CD4-positive, alpha-beta T cell treated with Interferon gamma for 1 hour (primary cell): ENCODE data around the gene PICK1.

Experiments
- DNase-seq: peaks from one replicate; pipeline ENCODE4 v3.0.0-alpha.2; 2020

The PICK1 gene

GRCh38 chr22:38056969-38057891 lies at the start of gene PICK1:
Gene PICK1 (plus strand): TSS chr22:38057404. CDS start chr22:38057810, 406 bp downstream.
- peak; percentile 89 for DNase-seq

GRCh38 chr22:38009000-38009806 lies 48.0 kb upstream of the PICK1 start:
- DNase-seq: no peak

DNA sequence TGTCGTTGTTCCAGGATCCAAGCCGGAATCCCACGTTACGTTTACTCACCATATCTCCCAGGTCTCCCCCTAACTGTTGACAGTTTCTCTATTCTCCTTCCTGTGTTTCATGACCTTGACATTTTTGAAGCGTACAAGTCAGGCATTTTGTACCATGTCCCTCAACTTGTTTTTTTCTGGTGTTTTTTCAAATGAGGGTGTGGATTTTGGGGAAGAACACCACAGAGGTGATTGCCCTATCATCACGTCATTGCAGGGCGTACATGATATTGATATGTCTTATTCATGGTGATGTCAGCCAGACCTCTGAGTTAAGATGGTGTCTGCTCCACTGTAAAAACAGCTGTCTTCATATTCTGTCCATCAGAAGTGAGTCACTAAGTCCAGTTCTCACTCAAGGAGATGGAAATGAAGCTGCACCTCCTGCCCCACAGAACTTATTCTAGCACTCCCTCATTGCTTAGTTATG lies 44.6 kb upstream of the PICK1 start:
- DNase-seq: no peak

DNA sequence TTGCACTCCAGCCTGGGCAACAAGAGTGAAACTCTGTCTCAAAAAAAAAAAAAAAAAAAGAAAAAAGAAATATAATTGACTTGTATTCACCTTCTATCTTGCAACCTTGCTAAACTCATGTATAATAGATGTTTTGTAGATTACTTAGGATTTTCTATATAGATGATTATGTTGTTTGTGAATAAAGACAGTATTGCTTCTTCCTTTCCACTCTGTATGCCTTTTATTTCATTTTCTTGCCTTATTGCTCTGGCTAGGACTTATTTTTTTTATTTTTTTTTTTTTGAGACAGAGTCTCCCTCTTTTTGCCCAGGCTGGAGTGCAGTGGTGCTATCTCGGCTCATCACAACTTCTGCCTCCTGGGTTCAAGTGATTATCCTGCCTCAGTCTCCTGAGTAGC lies 43.1 kb upstream of the PICK1 start:
- no peak for DNase-seq

- no peak for DNase-seq
Measured at GRCh38 chr22:38016182-38017151, 40.7 kb upstream of the PICK1 start.

DNA sequence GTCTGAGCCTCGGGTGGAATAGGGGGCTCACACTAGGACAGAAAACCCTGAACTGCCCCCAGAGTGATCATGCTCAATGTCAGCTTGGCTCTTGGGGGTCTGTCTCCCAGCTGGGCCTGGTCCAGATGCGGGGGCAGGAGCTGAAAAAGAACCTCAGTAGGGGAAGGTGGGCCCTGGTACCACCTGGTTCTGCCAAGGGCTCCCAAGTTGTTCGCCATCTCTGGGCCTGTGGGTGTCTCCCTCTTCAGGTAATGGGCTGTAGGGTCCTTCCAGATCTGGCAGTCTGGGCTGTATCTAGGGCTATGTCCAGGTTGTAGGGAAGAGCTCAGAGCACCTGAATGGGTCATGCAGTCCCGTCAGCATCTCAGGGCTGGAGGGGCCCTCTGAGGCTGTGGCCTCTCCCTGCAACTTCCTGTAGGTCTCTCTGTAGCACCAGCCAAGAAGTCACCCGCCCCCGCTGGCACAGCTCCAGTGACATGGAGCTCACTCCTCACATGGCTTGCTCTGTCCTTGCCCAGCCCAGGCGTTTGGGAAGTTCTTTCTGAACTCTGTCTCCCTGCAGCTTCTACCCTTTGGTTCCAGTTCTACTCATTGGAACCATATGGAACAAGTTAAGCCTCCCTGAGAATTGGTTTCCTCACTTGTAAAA lies 39.8 kb upstream of the PICK1 start:
- no peak for DNase-seq

DNA sequence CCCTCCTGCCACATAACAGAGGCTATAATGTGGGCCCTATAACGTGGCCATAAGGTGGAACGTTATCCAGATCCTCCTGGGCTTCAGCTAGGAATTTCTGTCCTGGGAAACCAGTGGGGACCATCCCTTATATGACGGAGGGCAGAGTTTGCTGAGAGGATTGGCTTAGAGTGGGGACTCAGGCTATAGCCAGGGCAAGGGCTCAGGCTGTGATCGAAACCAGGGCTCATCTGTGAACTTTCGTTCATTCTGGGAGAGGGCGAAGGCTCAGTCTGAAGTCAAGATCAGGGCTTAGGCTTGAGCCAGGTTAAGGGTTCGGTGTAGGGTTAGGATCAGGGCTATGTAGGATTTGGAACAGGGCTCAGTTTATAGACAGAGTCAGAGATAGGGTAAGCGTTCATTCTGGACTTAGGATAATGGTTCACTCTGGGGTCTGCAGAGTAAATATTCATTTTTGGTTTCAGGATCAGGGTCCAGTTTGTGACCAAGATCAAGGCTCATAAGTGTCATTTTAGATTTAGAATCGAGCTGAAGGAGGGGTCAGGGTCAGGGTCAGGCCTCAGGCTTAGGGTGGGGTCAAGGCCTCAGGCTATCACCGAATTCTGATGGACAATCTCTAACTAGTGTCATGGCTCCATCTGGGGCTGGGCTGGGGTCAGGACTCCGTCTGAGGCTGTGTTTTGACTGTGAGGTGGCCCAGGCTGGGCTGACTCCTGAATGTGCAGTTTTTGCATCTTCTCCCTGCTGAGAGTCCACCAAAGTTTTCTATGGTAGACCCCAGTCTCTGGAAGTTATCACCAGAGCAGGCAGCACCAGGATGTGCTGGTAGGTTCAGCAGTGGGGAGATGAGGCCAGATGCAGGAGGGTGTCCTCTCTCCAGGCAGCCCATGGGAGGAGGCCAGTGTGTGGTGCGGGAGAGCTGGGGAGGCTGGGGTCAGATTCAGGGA lies 39.0 kb upstream of the PICK1 start:
- no peak for DNase-seq

DNA sequence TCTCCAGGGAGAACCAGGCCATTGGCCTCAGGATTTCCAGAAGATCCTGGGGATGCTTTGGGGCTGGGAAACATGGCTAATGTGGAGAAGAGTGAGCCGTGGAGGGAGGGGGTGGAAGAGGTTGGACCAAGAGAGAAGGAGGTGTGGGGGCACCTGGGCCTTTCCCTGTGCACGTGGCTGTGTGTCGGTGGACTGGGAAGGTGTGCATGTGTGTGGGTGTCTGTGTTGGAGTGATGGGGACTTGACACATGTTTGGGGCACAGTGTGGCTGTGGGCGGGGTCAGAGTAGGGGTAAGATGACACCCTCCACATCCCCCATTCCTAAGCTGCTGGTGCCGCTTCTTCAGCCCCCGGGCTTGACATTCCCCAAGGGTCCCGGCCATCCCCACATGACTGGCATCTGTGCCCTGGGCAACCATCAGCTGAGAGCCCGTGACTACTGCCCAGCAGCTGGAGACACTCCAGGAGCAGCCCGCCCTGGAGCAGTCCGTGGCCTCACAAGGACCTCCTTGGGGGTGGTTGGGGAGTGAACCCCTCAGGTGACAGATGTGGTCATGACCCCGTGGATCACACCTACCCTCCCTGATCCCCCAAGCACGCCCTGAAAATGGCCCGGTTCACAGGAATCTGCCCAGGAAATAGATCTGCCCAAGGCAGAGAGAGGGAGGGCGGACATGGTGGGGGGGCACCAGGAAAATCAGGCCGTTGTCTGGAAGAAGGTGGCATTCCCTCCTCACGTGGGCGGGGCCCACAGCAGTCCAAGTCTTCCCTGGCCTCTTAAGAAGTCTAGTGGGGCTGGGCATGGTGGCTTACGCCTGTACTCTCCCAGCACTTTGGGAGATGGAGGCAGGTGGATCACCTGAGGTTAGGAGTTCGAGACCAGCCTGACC lies 38.0 kb upstream of the PICK1 start:
- DNase-seq: no peak

DNA sequence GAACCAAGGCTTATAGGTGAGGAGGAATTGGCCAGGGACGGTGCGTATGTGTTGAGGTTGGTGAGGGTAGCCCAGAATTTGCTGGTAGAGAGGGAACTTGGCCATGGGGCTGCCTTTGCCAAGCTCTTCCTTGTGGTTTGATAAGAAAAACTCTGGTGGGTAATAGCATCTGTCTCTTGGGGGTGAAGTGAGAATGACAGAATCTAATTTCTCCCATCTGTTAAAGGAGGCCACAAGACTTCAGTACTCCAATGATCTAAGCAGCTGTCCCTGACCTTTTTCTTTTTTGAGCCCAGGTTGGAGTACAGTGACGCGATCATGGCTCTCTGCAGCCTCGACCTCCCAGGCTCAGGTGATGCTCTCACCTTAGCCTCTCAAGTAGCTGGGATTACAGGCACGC lies 36.0 kb upstream of the PICK1 start:
- no peak for DNase-seq

GRCh38 chr22:38023045-38023444 lies 34.2 kb upstream of the PICK1 start:
- DNase-seq: no peak

GRCh38 chr22:38025514-38025913 lies 31.7 kb upstream of the PICK1 start:
- DNase-seq: no peak

DNA sequence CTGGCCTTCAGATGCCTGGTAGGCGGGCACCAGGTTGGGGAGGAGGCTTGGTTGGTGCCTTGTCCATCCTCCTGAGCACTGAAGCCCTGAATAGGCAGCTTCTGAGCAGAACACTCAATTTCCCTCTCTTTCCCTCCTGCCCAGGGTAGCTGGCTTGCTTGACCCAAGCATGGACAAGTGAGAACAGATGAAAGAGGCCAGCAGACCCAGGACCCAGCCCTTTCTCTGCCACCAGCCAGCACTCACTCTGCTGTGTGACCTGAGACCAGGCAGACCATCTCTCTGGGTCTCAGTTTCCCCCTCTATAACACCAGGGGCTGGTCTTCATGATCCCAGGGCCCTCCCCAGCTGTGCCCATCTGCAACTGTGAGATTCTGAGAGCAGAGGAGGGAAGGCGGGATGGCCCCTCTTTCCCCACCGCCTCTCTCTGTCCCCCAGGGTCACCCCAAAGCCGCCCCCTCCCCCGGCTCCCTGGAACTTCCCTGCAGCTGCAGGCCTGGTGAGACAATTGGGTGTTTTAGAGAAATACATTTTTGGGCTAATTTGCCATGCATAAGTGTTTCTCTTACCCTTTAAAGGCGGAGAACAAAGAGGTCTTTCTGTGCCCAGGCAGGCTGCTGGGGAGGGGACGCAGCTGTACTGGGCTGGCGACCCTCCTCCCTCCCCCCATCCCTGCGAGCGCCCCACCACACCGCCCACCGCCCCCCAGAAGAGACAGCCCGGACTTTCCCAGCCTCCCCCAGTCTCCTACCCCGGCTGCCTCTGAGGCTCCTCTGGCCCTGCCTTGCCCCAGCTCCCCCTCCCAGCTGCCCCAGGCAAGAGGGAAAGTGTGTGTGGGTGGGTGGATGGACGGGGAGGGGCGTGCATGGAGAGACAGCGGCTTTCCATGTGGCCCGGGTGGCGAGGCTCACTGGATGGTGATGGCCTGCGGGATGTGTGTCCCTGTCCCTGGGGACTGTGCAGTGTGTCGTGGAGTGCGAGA lies 30.8 kb upstream of the PICK1 start:
- no peak for DNase-seq

DNA sequence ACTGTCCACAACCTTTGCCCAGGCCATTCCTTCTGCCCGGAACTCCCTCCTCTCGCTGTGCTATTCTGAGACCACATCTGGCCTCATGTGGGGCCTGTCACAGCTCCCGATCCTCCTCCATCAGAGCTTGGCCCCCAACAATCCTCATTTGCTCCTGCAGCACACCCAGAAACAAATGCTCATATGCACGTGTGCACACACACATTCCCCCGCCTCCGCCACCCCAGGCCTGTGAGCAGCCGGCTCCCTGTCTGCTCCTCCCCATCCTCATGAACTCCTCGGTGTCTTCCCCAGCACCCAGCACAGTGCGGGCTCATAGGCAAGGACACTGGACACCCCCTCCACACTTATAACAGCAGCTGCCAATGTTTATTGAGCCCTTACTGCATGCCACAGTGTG lies 29.7 kb upstream of the PICK1 start:
- DNase-seq: no peak

DNA sequence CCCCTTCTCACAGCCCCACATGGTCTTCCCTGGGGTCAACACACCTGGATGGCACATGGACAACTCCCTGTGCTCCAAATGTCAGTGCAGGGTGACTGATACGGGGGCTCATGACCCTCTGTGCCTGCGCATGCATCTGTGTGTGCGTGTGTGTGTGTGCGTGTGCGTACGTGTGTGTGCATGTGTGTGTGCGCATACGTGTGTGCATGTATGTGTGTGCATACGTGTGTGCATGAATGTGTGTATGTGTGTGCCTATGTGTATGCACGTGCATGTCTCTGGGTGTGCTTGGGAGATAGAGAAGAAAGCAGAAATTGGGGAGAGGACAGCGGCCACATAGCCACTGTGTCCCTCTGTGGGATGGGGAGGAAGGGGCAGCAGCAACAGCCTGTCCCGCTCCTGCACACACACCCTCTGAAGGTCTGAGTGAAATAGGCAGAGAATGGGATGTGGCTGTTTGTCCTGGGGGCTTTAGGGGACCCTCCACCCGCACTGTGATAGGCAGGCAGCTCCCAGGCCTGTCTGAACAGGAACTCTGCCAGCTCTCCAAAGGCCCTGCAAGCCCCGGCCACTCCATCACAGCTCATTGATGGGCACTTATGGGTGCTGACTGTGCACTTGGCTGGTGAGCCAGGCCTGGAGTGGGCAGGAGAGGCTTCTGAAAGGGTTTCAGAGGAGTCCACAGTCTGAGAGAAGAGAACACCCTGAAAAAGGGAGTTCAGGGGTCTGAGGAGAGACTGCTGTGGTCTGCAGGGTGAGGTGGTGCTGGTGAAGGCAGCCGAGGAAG lies 28.7 kb upstream of the PICK1 start:
- DNase-seq: no peak

GRCh38 chr22:38029370-38029769 lies 27.8 kb upstream of the PICK1 start:
- DNase-seq: no peak

DNA sequence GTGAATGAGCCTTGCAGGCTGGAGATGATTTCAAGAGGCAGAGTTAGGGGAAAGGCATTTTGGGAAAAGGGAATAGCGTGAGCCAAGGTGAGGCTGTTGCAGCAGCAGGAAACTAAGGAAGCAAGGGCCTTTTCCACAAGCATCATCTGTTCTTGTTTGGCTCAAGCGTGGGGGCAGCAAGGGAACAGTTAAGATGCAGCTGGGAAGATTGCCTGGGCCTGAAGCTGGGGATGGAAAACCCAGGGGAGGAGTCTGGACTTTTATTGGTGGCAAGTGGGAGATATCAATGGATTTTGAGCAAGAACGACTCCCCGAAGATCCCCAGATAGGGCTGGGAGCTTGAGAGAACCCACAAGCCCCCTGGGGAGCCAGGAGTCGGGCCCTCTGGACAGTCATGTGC lies 27.3 kb upstream of the PICK1 start:
- no peak for DNase-seq

GRCh38 chr22:38030311-38031133 lies 26.7 kb upstream of the PICK1 start:
- no peak for DNase-seq
